K562 (cell line): Measurements from ENCODE around the gene HOXD1. TPM values are rescaled to one million over a fixed set of nuclear protein-coding genes. Genes with fewer than 3 reads are reported as not detected.

Experiments used
- USF1 ChIP-seq: sonication (generic); formaldehyde crosslinking; IDR thresholded peaks from 2 replicates; pipeline ENCODE4 v1.9.0; 2022; ENCODE audit warnings: mild to moderate bottlenecking, missing genetic modification reagents
- ZNF740 ChIP-seq, 3 experiments: fragments of 200-800 bp in 1 of 3; sonication (Bioruptor generic) in 1 of 3; sonication (generic) in 1 of 3; formaldehyde crosslinking in 1 of 3; IDR thresholded peaks; 2 replicates each; pipeline versions ENCODE4 v1.6.1 to v1.8.0; 2016 to 2022; ENCODE audit warnings: mild to moderate bottlenecking in 2 of 3, missing compliant biosample characterization in 2 of 3, missing genetic modification characterization in 2 of 3, missing genetic modification reagents in 1 of 3
- polyA plus RNA-seq, 8 experiments: library from polyadenylated mRNA; depleted of rRNA in 4 of 8; stranded (reverse) in 5 of 8; unstranded in 3 of 8; fragments of >200 nt; fragmentation: Nextera tagmentation in 2 of 8; fragmentation: Illumina TruSeq in 1 of 8; extraction: Ambion mirVana in 2 of 8; extraction: Trizol in 1 of 8; gene quantifications; 2 replicates each; pipeline versions ENCODE4 v1.2.1 to v1.2.3, GENCODE V29; 2011 to 2014; ENCODE audit warnings: inconsistent platforms in 1 of 8, missing spikeins in 1 of 8
- total RNA-seq, 7 experiments: library from RNA; depleted of rRNA in 6 of 7; stranded (reverse); fragments of >200 nt in 6 of 7; fragmentation: Illumina TruSeq in 2 of 7; extraction: Trizol in 2 of 7; gene quantifications; 2 replicates each; pipeline versions ENCODE4 v1.2.1 to v1.2.3, GENCODE V29; 2011 to 2021; ENCODE audit warnings: low replicate concordance in 1 of 7
- TF ChIP-seq, protein P1 (sequence below): sonication (generic); formaldehyde crosslinking; IDR thresholded peaks from 2 replicates; pipeline ENCODE4 v1.8.1; 2023; ENCODE audit warnings: mild to moderate bottlenecking, missing genetic modification reagents

HOXD1 gene
- total and polyA plus RNA-seq, 9 of the 15 experiments (the other 6 are each of a cell fraction or from before 2014, with no cell fraction given) = not detected

DNA sequence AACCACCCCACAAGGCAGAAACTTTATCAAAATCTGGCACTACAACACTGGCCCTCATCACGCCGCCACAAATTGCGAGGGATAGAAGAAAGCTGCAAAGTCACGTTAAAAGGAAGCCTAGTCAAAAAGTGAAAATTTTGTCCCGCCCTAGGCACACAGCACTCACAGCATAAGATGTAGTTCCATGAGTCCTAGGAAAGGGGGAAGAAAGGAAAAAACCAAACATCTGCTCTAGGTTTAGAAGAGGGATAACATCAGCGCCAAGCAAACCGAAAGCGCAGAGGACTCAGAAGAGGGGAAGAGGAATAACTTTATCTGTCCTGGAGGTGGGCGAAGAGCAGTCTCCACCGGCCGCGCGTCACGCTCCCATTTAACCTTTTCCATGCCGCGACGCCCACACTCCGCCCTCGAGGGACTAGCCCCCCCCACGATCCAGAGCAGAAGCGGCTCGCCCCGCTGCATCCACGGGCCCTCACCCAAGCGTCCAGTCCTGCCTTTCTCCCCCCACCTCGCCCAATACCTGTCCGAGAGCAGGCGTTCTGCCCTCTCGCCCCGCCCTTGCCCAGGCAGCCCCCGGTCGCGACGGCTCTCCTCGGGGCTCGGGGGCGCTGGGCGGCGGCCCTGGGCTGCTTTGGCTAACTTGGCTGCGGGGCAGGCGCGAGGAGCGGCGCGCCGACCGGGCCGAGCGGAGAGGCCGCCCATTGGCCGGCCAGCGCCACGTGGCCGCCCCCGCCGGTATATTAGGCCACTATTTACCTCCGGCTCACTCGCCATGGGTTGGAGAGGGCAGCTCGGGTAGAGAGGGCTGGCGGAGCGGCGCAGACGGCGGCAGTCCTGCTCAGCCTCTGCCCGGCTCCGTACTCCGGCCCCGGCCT lies at the start of gene HOXD1 (continued):
- 0 out of 2 replicates have a peak, but pooled peaks have one; percentile 19 for TF ChIP-seq ZNF740 (CRISPR knock-in tag; IDR thresholded peaks at IDR 0.05)
- no peak for TF ChIP-seq ZNF740 (tag; IDR thresholded peaks at IDR 0.05)
- peak; percentile 63 for TF ChIP-seq USF1 (CRISPR knock-in tag)
- TF ChIP-seq, protein P1, sequence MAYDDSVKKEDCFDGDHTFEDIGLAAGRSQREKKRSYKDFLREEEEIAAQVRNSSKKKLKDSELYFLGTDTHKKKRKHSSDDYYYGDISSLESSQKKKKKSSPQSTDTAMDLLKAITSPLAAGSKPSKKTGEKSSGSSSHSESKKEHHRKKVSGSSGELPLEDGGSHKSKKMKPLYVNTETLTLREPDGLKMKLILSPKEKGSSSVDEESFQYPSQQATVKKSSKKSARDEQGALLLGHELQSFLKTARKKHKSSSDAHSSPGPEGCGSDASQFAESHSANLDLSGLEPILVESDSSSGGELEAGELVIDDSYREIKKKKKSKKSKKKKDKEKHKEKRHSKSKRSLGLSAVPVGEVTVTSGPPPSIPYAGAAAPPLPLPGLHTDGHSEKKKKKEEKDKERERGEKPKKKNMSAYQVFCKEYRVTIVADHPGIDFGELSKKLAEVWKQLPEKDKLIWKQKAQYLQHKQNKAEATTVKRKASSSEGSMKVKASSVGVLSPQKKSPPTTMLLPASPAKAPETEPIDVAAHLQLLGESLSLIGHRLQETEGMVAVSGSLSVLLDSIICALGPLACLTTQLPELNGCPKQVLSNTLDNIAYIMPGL (CRISPR knock-in tag) = no peak
